HG02938 (cell line): ENCODE data around the gene SAXO2.
"Not testable (repeated sequence)": the region's sequence is repeated elsewhere in the genome, so short reads cannot be mapped to it uniquely, and the experiment has no call there.

Source experiments
- ATAC-seq: cut with Tn5 transposase; IDR thresholded peaks from one replicate; pipeline ENCODE4 v1.9.1; 2021; ENCODE audit warnings: mild to moderate bottlenecking, moderate library complexity; ENCODE audit not compliant: unreplicated experiment

Gene SAXO2

GRCh38 chr15:82332711-82333602 is 70.3 kb downstream of the SAXO2 start:
- not testable (repeated sequence) for ATAC-seq

GRCh38 chr15:82333603-82334553 is 71.3 kb downstream of the SAXO2 start:
- ATAC-seq: not testable (repeated sequence)
